GM23338 (cell line): Measurements from ENCODE around the gene ANKS1B. TPM values are rescaled to one million over a fixed set of nuclear protein-coding genes. Genes with fewer than 3 reads are reported as not detected.
"Not testable (repeated sequence)": the region's sequence is repeated elsewhere in the genome, so short reads cannot be mapped to it uniquely, and the experiment has no call there.

ENCODE experiments used
- ATAC-seq: fragments of 200-7000 bp; cut with Tn5 transposase; 3 replicates; pipeline ENCODE4 v1.9.1; 2020
- DNase-seq: peaks from one replicate; pipeline ENCODE4 v3.0.0-alpha.2; 2015; ENCODE audit warnings: low spot score
- H2AFZ ChIP-seq: fragments of 200-600 bp; sonication (generic); 2 replicates; pipeline ENCODE4 v1.8.0; 2016; ENCODE audit warnings: antibody characterized with exemption, mild to moderate bottlenecking, moderate library complexity
- H3F3A ChIP-seq: fragments of 200-600 bp; sonication (generic); replicated peaks from 2 replicates; pipeline ENCODE4 v1.8.0; 2017; ENCODE audit warnings: antibody characterized with exemption, mixed run types, low read depth
- H3K27ac ChIP-seq: fragments of 200-600 bp; sonication (generic); 2 replicates; pipeline ENCODE4 v1.6.1; 2016; ENCODE audit warnings: low read depth
- H3K27me3 ChIP-seq: fragments of 200-600 bp; sonication (generic); 2 replicates; pipeline ENCODE4 v1.8.0; 2016; ENCODE audit warnings: mild to moderate bottlenecking, mixed run types, moderate library complexity; ENCODE audit not compliant: insufficient read depth
- H3K36me3 ChIP-seq: fragments of 200-600 bp; sonication (generic); 2 replicates; pipeline ENCODE4 v1.8.0; 2016; ENCODE audit warnings: mild to moderate bottlenecking; ENCODE audit not compliant: insufficient read depth
- H3K4me1 ChIP-seq: fragments of 200-600 bp; sonication (generic); 2 replicates; pipeline ENCODE4 v1.8.0; 2016; ENCODE audit warnings: mild to moderate bottlenecking, moderate library complexity; ENCODE audit not compliant: insufficient read depth
- H3K4me2 ChIP-seq: fragments of 200-600 bp; sonication (generic); 2 replicates; pipeline ENCODE4 v1.7.1; 2017; ENCODE audit warnings: mixed run types
- H3K4me3 ChIP-seq: fragments of 200-600 bp; sonication (generic); 2 replicates; pipeline ENCODE4 v1.6.1; 2016; ENCODE audit warnings: mixed run types
- H3K79me2 ChIP-seq: fragments of 200-600 bp; sonication (generic); replicated peaks from 2 replicates; pipeline ENCODE4 v1.8.0; 2017; ENCODE audit warnings: mild to moderate bottlenecking; ENCODE audit not compliant: insufficient read depth
- H3K9me2 ChIP-seq: fragments of 200-600 bp; sonication (generic); 2 replicates; pipeline ENCODE4 v1.8.0; 2017; ENCODE audit not compliant: insufficient read depth
- H4K20me1 ChIP-seq: fragments of 200-600 bp; sonication (generic); replicated peaks from 2 replicates; pipeline ENCODE4 v1.8.0; 2017; ENCODE audit warnings: mild to moderate bottlenecking; ENCODE audit not compliant: insufficient read depth
- H3K27ac Mint-ChIP-seq: 2 replicates; pipeline ENCODE4 v1.8.0; 2020; ENCODE audit warnings: inconsistent platforms, mild to moderate bottlenecking, moderate library complexity, mixed read lengths
- H3K27me3 Mint-ChIP-seq: 3 replicates; pipeline ENCODE4 v1.8.0; 2022; ENCODE audit warnings: low read depth, mild to moderate bottlenecking, moderate library complexity, mixed read lengths, inconsistent platforms; ENCODE audit not compliant: insufficient read depth, poor library complexity
- H3K36me3 Mint-ChIP-seq: 3 replicates; pipeline ENCODE4 v1.8.0; 2021; ENCODE audit warnings: low read depth, mild to moderate bottlenecking, inconsistent platforms, moderate library complexity, mixed read lengths
- H3K4me1 Mint-ChIP-seq: 3 replicates; pipeline ENCODE4 v1.8.0; 2020; ENCODE audit warnings: mild to moderate bottlenecking, inconsistent platforms, mixed read lengths
- H3K4me3 Mint-ChIP-seq: 3 replicates; pipeline ENCODE4 v1.8.0; 2021; ENCODE audit warnings: moderate library complexity, mild to moderate bottlenecking, inconsistent platforms, mixed read lengths
- H3K9me3 Mint-ChIP-seq: 3 replicates; pipeline ENCODE4 v1.8.0; 2020; ENCODE audit warnings: moderate library complexity, mild to moderate bottlenecking, inconsistent platforms, mixed read lengths
- ETS1 ChIP-seq: IDR thresholded peaks from 2 replicates; pipeline ENCODE4 v1.6.1; 2016; ENCODE audit warnings: antibody characterized with exemption
- EZH2 ChIP-seq: fragments of 200-600 bp; sonication (generic); IDR thresholded peaks from one replicate; pipeline ENCODE4 v1.8.0; 2017; ENCODE audit warnings: antibody characterized with exemption, mild to moderate bottlenecking, low read depth; ENCODE audit not compliant: unreplicated experiment
- EZH2phosphoT487 ChIP-seq: fragments of 200-600 bp; sonication (generic); IDR thresholded peaks from one replicate; pipeline ENCODE4 v1.8.1; 2018; ENCODE audit warnings: antibody characterized with exemption; ENCODE audit not compliant: unreplicated experiment
- POLR2AphosphoS5 ChIP-seq: IDR thresholded peaks from 2 replicates; pipeline ENCODE4 v1.6.1; 2016; ENCODE audit warnings: antibody characterized with exemption, low read depth
- ZNF114 ChIP-seq: fragments of 250-450 bp; sonication (Bioruptor Pico); IDR thresholded peaks from 2 replicates; pipeline ENCODE4 v1.5.0; 2020; ENCODE audit warnings: mild to moderate bottlenecking, moderate library complexity
- ZNF331 ChIP-seq: fragments of 250-450 bp; sonication (Bioruptor Pico); IDR thresholded peaks from 2 replicates; pipeline ENCODE4 v1.5.0; 2020; ENCODE audit warnings: low read depth, mild to moderate bottlenecking, moderate library complexity
- polyA plus RNA-seq: library from polyadenylated mRNA; unstranded; fragments of >200 nt; fragmentation: Nextera tagmentation; extraction: Ambion mirVana; gene quantifications from 2 replicates; pipeline ENCODE4 v1.2.1, GENCODE V29; 2016
- total RNA-seq: library from RNA; depleted of rRNA; stranded (reverse); fragments of >200 nt; shearing (Covaris generic); gene quantifications from 2 replicates; pipeline ENCODE4 v1.2.3, GENCODE V29; 2014
- TF ChIP-seq, protein P1 (sequence below): IDR thresholded peaks from one replicate; pipeline ENCODE4 v1.6.1; 2018; ENCODE audit warnings: antibody characterized with exemption; ENCODE audit not compliant: unreplicated experiment
- TF ChIP-seq, protein P2 (sequence below), 2 experiments: fragments of 200-600 bp in 1 of 2; sonication (generic) in 1 of 2; conservative IDR thresholded peaks; 2 replicates each; pipeline versions ENCODE4 v1.5.1 to v1.6.1; 2016 to 2017; ENCODE audit warnings: antibody characterized with exemption in 2 of 2, low read depth in 2 of 2, mild to moderate bottlenecking in 2 of 2, moderate library complexity in 1 of 2

ANKS1B gene
- total and polyA plus RNA-seq, 2 experiments from 2014 or later = 4.3 to 5.8 TPM

DNA sequence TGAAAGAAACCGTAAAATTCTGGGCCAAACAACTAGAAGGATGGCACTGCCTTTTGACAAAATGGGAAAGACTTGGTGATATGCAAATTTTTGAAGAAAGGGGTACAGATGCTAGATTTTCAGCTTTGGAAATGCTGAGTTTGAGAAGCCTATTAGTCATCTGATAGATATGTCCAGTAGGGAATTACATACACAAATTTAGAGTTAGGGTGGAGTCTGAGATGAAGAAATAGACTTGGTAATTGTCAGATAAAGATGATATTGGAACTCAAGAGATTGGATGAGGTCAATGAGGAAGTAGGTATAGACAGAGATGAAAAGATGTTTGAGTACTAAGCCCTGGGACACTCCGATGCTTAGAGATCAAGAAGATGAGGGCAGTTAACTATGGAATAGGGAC is 184.1 kb downstream of the ANKS1B start:
- DNase-seq (no peak), ATAC-seq (no peak)
- Mint-ChIP-seq H3K9me3 (no peaks in the 10 kb centered on the region), H3K27ac (no peak overlapping the region), H3K36me3 (no peaks in the 10 kb centered on the region), H3K4me1 (no peaks in the 10 kb centered on the region), H3K4me3 (no peak overlapping the region), H3K27me3 (no peaks in the 10 kb centered on the region)
- no peak for TF ChIP-seq ZNF331 (CRISPR knock-in tag)
- no peak for TF ChIP-seq EZH2phosphoT487
- no peak for TF ChIP-seq ETS1
- no peaks in the 10 kb centered on the region for H3K27me3 ChIP-seq
- no peaks in the 10 kb centered on the region for H3F3A ChIP-seq
- H3K4me2 ChIP-seq = no peak overlapping the region
- no peak overlapping the region for H3K27ac ChIP-seq
- H4K20me1 ChIP-seq = no peaks in the 10 kb centered on the region
- no peak overlapping the region for H2AFZ ChIP-seq
- no peaks in the 10 kb centered on the region for H3K79me2 ChIP-seq
- no peaks in the 10 kb centered on the region; the same call in 1 of the 2 replicates for H3K9me2 ChIP-seq
- no peaks in the 10 kb centered on the region for H3K4me1 ChIP-seq
- H3K36me3 ChIP-seq = no peaks in the 10 kb centered on the region
- H3K4me3 ChIP-seq = no peak overlapping the region

DNA sequence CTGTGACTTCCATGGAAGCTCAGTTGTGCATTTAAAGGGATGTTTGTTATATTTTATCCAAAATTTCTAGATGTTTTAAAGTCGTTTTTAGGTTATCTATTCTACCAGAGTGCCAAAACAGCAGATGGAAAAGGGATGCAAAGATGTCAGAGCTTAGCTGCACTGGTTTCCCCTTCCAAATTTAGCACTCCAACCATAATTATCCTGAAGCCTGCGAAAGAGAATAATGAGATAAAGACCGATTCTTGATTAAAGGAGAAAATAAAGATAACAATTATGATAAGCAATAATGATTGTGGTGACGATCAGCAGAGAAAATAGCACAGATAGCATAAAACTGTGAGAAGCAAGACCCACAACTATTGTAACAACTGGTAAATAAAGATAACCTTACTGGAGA is 186.8 kb downstream of the ANKS1B start:
- not testable (repeated sequence) for H3K4me2 ChIP-seq, H3K36me3 Mint-ChIP-seq, H4K20me1 ChIP-seq, H3K9me2 ChIP-seq, H3K4me1 Mint-ChIP-seq, DNase-seq, H3K27ac ChIP-seq, H3K27ac Mint-ChIP-seq, ATAC-seq, H3K4me3 ChIP-seq, H3K27me3 Mint-ChIP-seq, H3K27me3 ChIP-seq, H3K79me2 ChIP-seq, H3F3A ChIP-seq, H3K4me3 Mint-ChIP-seq, H3K9me3 Mint-ChIP-seq, H3K36me3 ChIP-seq, H3K4me1 ChIP-seq, H2AFZ ChIP-seq

GRCh38 chr12:99783421-99783820 is 201.3 kb downstream of the ANKS1B start:
- ATAC-seq (no peak), DNase-seq (no peak)
- Mint-ChIP-seq H3K4me1 (no peaks in the 10 kb centered on the region), H3K27me3 (peaks cover 2% of the 10 kb centered on the region), H3K9me3 (no peaks in the 10 kb centered on the region), H3K36me3 (no peaks in the 10 kb centered on the region), H3K27ac (no peak overlapping the region), H3K4me3 (no peak overlapping the region)
- no peak overlapping the region for H3K4me2 ChIP-seq
- H3K36me3 ChIP-seq = no peaks in the 10 kb centered on the region
- no peaks in the 10 kb centered on the region for H3K4me1 ChIP-seq
- H4K20me1 ChIP-seq = no peaks in the 10 kb centered on the region
- no peak overlapping the region for H3K27ac ChIP-seq
- H3K27me3 ChIP-seq = no peaks in the 10 kb centered on the region
- H3F3A ChIP-seq = no peaks in the 10 kb centered on the region
- H3K9me2 ChIP-seq = no peaks in the 10 kb centered on the region
- no peaks in the 10 kb centered on the region for H3K79me2 ChIP-seq
- no peak overlapping the region for H2AFZ ChIP-seq
- no peak overlapping the region for H3K4me3 ChIP-seq
- TF ChIP-seq, protein P1, sequence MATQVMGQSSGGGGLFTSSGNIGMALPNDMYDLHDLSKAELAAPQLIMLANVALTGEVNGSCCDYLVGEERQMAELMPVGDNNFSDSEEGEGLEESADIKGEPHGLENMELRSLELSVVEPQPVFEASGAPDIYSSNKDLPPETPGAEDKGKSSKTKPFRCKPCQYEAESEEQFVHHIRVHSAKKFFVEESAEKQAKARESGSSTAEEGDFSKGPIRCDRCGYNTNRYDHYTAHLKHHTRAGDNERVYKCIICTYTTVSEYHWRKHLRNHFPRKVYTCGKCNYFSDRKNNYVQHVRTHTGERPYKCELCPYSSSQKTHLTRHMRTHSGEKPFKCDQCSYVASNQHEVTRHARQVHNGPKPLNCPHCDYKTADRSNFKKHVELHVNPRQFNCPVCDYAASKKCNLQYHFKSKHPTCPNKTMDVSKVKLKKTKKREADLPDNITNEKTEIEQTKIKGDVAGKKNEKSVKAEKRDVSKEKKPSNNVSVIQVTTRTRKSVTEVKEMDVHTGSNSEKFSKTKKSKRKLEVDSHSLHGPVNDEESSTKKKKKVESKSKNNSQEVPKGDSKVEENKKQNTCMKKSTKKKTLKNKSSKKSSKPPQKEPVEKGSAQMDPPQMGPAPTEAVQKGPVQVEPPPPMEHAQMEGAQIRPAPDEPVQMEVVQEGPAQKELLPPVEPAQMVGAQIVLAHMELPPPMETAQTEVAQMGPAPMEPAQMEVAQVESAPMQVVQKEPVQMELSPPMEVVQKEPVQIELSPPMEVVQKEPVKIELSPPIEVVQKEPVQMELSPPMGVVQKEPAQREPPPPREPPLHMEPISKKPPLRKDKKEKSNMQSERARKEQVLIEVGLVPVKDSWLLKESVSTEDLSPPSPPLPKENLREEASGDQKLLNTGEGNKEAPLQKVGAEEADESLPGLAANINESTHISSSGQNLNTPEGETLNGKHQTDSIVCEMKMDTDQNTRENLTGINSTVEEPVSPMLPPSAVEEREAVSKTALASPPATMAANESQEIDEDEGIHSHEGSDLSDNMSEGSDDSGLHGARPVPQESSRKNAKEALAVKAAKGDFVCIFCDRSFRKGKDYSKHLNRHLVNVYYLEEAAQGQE = no peak
- TF ChIP-seq, protein P2, sequence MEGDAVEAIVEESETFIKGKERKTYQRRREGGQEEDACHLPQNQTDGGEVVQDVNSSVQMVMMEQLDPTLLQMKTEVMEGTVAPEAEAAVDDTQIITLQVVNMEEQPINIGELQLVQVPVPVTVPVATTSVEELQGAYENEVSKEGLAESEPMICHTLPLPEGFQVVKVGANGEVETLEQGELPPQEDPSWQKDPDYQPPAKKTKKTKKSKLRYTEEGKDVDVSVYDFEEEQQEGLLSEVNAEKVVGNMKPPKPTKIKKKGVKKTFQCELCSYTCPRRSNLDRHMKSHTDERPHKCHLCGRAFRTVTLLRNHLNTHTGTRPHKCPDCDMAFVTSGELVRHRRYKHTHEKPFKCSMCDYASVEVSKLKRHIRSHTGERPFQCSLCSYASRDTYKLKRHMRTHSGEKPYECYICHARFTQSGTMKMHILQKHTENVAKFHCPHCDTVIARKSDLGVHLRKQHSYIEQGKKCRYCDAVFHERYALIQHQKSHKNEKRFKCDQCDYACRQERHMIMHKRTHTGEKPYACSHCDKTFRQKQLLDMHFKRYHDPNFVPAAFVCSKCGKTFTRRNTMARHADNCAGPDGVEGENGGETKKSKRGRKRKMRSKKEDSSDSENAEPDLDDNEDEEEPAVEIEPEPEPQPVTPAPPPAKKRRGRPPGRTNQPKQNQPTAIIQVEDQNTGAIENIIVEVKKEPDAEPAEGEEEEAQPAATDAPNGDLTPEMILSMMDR (conservative IDR thresholded peaks at IDR 0.05; ENCODE audit: low read depth in 2 of 2) = no peak
- TF ChIP-seq EZH2 (no peak), ZNF331 (CRISPR knock-in tag) (no peak), POLR2AphosphoS5 (no peak), ZNF114 (CRISPR knock-in tag) (no peak)
